NAMALWA (cell line): ENCODE results near the gene GPR158.

Source experiments
- DNase-seq: peaks from one replicate; pipeline ENCODE4 v3.0.0-alpha.2; 2015; ENCODE audit warnings: low spot score

GPR158 gene

GRCh38 chr10:25398680-25399079, 223.9 kb downstream of the GPR158 start:
- no peak for DNase-seq

GRCh38 chr10:25405871-25406270, 231.1 kb downstream of the GPR158 start:
- no peak for DNase-seq

DNA sequence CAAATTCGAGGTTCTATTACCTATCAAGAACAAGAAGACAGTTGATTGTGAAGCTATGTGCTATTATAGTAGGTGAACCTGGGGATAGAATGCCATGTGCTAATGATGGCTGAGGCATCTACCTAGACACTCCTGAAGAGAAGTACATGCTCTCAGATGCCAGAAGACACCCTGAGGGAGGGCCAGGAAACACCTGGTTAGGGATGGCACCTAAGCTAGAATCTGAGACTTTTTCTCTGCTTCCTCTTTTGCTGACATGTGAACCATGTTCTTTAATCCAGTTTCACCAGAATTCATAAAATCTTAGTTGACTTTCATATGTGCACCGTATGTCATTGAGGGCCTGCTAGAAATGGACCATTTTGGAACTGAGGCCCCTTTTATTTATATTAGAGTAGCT, 242.8 kb downstream of the GPR158 start:
- DNase-seq, result no peak

DNA sequence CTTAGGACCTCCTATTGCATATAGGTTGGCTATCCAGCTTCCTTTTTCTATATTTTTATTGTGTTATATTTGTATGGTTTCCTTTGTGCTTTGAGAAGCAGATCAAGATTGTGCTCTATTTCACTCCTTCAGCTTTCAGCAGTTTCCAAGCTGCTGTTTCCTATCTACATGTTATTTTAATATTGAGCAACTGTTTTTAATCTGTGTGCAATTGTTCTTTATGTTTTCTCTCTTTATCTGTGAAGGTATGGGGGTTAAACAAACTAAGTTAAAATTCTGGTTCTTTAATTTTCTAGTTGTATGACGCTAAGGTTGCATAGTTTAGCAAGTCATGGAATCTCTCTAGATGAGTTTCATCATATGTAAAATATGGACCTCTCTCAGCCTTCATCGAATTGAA, 251.0 kb downstream of the GPR158 start:
- no peak for DNase-seq

- DNase-seq, result no peak
Measured at GRCh38 chr10:25436431-25436830, 261.6 kb downstream of the GPR158 start.

DNA sequence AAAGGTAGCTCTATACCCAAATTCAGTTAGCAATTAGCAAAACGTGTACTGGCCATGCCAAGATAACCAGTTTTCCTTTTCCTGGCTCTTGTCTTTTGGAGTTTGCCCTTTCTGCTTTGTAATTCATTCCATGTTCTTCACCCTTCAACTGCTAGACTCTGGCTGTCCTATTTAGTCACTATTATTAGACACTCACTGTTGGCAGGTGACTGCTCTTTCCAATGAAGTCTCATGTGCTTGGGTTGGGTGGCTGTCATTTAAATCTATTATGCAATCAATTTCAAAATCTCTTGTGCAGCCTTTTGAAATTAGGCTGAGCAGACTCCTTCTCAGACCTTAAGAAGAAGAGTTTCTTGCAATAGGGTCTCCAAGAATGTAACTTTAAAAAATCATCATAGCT, 266.5 kb downstream of the GPR158 start:
- DNase-seq, result no peak

DNA sequence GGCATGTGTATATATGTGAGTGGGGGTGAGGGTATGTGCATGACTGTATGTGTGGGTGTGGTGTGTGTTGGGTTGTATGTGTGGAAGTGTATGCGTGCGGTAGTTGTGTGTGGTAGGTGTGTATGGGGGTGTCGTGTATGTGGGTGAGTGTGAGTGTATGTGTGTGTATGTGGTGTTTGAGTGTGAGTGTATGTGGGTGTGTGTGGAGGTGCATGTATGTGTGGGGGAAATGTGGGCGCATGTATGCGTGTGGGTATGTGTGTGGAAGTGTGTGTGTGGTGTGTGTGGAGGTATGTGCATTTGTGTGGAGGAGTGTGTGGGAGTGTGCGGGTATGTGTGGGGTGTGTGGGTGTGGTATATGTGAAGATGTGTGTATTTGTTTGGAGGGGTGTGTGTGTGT, 269.5 kb downstream of the GPR158 start:
- no peak for DNase-seq

DNA sequence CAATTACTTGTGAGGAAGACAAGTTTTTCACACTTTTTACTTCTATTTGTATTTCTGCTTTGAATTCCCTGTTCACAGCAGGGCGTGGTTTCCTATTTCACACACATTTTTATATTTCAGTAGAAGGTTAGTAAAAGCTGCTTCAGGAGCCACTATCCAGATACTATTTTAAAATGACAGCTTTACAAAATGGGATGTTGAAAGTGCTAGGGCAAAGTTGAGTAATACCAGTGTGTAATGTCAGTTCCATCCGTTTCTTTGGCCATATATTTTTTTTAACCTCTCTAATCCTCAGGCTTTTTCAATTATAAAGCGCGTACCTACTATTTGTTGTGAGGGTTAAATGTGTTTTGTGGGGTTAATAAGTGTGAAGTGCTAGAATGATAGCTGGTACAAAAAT, 276.6 kb downstream of the GPR158 start:
- DNase-seq, result no peak

DNA sequence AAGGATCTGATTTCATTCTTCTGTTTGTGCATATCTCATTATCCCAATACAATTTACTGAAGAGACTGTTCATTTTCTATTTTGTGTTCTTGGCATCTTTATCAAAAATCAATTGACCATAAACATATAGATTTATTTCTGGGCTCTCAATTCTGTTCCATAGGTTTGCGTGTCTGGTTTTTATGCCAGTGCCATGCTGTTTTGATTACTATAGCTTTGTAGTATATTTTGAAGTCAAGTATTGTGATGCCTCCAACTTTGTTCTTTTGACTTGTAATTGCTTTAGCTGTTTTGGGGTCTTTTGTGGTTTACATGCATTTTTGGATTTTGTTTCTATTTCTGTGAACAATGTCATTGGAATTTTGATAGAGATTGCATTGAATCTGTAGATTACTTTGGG, 278.8 kb downstream of the GPR158 start:
- no peak for DNase-seq

DNA sequence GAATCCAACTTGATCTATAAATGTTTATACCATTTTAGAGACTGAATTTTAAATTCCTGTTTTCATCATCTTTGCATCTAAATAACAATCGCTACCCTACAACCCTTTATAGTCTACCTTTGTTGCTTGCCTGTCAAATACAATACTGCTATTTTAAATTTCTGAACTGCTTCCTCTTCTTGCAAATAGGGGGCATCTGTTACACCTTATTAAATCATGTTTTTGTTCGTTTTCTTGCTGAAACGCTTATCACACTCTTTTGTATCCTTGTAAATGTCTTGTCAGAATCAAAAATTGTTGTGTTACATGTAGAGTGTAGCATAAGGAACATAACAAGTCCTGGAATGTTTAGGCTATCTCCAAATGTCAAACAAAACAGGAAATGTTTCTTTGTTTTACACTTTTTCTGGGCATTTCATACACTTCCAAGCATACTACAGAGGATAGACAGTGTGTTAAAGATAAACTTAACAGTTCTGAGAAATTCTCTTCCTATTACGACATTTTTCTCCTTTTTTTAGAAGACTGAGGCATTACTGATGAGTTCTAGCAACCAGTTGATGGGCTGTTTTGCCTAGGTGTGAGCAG, 281.3 kb downstream of the GPR158 start:
- DNase-seq, result no peak

- DNase-seq, result no peak
Measured at GRCh38 chr10:25457552-25457951, 282.8 kb downstream of the GPR158 start.

GRCh38 chr10:25465582-25466372, 291.0 kb downstream of the GPR158 start:
- DNase-seq, result no peak

DNA sequence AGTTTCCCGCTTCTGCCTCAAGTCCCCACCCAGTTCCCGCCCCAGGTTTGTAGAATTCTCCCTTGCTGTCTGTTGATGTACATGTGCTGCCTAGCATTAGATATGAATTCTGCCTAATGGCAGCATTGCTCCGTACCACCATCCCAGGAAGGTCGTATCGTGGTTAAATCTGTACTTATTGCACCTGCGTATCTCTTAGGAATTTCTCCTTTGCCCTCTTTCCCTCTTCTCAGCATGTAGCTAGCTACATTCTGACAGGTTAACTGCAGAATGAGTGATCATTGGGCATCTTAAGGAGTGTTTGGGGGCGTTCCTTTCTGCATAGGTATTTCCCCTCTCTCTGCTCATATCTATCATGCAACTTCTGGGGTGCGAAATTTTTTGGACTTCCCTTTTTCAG, 293.1 kb downstream of the GPR158 start:
- DNase-seq, result no peak

- DNase-seq, result no peak
Measured at GRCh38 chr10:25481467-25481866, 306.7 kb downstream of the GPR158 start.

DNA sequence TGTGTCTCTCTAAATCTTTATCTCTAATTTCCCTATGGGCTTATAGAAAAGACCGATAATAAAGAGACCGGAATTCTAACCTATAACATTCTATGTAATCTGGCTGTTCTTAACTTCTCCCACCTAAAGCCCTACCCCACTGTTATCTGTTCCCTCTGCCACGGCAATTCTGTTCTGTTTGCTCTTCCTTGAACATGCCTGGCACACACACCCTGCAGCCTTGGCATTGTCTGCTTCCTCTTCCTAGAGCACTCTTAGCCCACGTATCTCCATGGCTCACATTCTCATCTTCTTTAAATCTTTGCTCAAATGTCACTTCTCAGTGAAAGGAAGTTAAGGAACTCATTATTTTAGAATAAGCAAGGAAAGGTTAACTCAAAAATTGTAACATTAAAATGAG, 309.2 kb downstream of the GPR158 start:
- no peak for DNase-seq

- DNase-seq, result no peak
Measured at GRCh38 chr10:25487266-25487665, 312.5 kb downstream of the GPR158 start.

- no peak for DNase-seq
Measured at GRCh38 chr10:25492040-25492439, 317.2 kb downstream of the GPR158 start.

- no peak for DNase-seq
Measured at GRCh38 chr10:25492680-25493079, 317.9 kb downstream of the GPR158 start.

- DNase-seq, result no peak
Measured at GRCh38 chr10:25493122-25493893, 318.5 kb downstream of the GPR158 start.

DNA sequence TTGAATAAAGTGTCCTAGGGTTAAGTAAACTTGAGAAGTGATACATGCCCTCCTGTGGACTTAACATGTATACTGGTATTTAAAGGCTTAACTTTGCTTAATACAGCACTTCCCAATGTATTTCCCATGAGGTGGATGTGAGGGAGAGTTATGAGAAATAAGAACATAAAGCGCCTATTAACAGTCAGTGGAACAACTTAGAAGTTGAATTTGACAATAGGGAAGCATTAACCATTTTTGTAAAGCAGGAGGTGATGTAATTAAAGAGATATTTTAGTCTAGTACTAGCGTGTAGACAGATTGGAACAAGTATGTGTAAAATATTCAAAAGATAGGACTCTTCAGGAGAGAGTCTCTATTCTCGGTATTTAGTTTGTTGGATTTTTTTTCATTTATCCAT, 322.4 kb downstream of the GPR158 start:
- no peak for DNase-seq

GRCh38 chr10:25498645-25499044, 323.8 kb downstream of the GPR158 start:
- DNase-seq, result no peak

- DNase-seq, result no peak
Measured at GRCh38 chr10:25501912-25502311, 327.1 kb downstream of the GPR158 start.

DNA sequence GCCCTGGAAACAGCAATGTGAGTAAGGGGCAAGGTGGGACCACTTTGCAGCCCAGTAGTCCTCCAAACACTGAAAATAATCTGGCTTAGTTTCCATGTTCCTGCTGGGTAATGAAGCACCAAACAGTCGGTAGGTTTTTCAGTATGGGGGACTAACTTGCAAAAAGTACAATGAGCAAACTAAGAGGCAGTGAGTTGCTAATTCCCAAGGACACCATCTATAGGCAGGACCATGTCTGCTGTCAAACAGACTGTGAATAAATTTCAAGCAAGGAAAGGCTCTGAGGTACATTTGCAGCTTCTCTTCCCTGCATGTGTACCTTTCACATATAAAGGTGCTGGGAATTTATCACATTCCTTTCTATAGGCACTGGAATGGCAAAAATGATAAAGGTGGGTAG, 327.7 kb downstream of the GPR158 start:
- no peak for DNase-seq
